ENCODE measurements around the gene SLC12A4.
"Not testable (repeated sequence)": the region's sequence is repeated elsewhere in the genome, so short reads cannot be mapped to it uniquely, and the experiment has no call there.

The SLC12A4 gene

DNA sequence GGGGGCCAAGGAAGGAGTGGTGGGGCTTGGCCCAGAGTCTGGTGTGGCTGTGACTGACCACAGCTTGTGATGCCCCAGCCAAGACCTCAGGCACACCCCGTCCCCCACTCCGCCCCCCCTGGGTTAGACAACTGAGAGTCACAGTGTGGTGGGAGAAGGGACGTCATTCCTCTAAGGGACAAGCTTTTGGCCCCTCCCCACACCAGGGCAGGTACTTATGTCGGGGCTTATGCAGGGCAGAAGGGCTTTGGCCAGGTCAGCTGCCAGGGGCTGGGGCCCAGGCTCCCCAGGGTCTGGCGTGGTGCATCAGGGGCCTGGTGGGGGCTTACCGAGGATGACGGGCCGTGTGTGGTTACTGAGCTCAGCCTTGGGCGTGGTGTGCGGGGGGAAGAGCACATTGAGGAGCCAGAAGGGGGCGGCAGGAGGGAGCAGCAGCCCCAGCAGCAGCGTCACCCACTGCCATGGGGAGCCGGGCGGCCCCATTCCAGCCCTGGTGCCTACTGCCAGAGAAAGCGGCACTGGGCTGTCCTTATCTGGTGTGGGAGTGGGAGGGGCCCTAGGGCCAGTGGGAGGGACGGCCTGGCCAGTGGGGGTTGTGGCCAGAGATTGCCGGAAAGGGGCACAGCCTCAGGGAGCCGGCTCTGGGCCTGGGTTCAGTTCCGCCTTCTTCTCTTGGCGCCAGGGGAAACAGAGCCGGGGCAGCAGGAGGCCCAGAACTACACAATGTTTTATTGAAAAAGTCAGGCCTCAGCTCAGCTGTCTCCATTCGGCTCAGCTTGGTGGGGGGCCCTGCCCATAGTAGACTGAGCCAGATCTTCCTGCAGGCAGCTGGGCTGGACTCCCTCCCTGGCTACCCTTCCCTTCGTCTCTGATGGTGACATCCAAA, 24.6 kb downstream of the SLC12A4 start, which contains the start of gene LCAT:
LCAT (minus strand) TSS at position 502 of the 886 bp plus-strand sequence; CDS start at position 483, 19 bp downstream.
- DNase-seq (ENCODE audit: insufficient read length, low spot score) (no peak), FAIRE-seq (no peak)

- FAIRE-seq, result no peak
Measured at GRCh38 chr16:67943256-67943618, 25.2 kb downstream of the SLC12A4 start.

GRCh38 chr16:67942510-67943255, 25.8 kb downstream of the SLC12A4 start:
- FAIRE-seq (peak; percentile 48), DNase-seq (ENCODE audit: insufficient read length, low spot score) (no peak)

More at GRCh38 chr16:67943256-67943618, 25.2 kb downstream of the SLC12A4 start:
- no peak for DNase-seq (ENCODE audit: insufficient read length, low spot score)

DNA sequence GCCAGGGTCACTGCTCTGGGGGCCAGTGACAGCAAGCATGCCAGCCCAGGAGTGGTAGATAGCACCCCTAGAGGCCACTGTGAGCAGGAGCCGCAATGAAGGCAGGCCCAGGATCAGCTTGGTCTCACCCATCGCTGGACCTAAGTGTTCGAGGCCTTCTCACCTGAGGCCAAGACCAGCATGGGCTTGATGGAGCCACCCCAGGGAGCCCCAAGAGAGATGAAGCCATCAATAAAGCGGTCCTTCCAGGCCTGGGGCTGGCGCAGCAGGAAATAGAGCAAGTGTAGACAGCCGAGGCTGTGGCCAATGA, 26.3 kb downstream of the SLC12A4 start:
- peak; percentile 80 for FAIRE-seq
- peak; percentile 53 for DNase-seq (ENCODE audit: insufficient read length, low spot score)

GRCh38 chr16:67941469-67942199, 26.8 kb downstream of the SLC12A4 start:
- FAIRE-seq (no peak), DNase-seq (ENCODE audit: insufficient read length, low spot score) (no peak)

DNA sequence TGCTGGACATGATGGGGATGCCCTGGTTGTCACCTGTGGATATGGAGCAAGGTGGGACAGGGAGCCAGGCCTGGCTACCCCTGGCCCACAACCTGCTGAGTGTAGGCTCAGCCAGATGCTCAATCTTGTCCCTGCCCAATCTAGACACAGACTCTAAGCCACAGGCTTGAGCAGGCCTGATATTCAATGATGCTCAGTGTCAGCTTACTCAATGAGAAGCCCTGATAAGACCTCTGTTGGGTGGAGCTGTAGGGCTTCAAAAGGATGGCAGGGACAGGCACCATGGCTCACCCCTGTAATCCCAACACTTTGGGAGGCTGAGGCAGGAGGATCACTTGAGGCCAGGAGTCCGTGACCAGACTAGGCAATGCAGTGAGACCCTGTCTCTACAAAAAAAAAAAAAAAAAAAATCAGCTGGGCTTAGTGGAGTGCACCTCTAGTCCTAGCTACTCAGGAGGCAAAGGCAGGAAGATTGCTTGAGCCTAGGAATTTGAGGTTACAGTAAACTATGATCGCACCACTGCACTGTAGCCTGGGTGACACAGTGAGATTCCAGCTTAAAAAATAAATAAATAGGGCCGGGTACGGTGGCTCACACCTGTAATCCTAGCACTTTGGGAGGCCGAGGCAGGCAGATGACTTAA, 27.9 kb downstream of the SLC12A4 start:
- DNase-seq (ENCODE audit: insufficient read length, low spot score) (no peak), FAIRE-seq (no peak)

DNA sequence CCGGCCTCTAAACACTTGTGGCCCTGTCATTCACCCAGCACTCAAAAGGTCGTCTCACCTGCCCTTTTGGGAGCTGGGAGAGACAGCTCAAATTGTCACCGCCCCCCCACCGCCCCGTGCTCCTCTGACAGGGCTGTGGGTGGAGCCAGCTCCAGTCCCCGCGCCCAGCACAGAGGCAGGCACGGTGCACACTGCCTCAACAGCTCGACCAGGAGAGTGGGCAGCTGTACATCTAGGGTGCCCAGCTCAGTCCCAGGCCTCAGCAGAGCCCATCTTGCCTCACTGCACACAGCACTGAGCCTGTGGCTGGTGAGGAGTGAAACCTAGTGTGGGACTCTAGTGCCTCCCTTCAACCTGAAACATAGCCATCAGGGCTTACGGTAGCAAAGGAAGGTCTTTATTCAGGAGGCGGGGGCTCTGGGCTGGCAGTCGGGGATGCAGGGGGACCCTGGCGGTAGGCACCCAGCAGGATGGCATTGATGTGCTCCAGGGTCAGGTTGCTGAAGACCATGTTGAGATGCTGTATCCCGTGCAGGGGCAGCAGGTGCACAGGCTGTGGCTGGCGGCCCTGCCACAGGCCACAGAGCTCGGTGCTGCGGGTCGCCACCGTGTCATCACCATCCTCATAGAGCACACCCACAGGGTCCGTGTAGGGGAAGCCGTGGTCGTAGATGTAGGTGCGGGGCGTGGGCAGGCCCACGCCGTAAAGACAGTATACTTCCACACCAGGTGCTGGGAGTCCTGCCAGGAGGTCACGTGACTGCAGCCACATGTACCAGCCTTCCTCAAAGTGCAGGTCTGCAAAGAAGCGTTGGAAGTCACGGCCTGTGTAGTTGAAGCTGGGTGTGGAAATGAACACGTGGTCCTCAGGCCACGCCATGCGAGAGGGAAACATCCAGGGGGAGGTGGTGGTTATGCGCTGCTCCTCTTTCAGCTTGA, 28.7 kb downstream of the SLC12A4 start:
- DNase-seq (ENCODE audit: insufficient read length, low spot score) (no peak), FAIRE-seq (peak; percentile 26)

DNA sequence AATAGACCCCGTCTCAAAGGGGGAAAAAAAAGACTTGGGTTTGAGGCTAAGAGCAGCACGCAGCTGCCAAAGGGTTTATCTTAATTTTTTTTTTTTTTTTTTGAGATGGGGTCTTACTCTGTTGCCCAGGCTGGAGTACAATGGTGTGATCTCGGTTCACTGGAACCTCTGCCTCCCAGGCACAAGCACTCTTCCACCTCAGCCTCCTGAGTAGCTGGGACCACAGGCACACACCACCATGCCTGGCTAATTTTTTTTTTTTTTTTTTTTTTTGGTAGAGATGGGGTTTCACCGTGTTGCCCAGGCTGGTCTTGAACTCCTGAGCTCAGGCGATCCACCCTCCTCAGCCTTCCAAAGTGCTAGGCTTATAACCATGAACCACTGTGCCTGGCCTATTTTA, 30.7 kb downstream of the SLC12A4 start:
- not testable (repeated sequence) for DNase-seq (ENCODE audit: insufficient read length, low spot score); FAIRE-seq

DNA sequence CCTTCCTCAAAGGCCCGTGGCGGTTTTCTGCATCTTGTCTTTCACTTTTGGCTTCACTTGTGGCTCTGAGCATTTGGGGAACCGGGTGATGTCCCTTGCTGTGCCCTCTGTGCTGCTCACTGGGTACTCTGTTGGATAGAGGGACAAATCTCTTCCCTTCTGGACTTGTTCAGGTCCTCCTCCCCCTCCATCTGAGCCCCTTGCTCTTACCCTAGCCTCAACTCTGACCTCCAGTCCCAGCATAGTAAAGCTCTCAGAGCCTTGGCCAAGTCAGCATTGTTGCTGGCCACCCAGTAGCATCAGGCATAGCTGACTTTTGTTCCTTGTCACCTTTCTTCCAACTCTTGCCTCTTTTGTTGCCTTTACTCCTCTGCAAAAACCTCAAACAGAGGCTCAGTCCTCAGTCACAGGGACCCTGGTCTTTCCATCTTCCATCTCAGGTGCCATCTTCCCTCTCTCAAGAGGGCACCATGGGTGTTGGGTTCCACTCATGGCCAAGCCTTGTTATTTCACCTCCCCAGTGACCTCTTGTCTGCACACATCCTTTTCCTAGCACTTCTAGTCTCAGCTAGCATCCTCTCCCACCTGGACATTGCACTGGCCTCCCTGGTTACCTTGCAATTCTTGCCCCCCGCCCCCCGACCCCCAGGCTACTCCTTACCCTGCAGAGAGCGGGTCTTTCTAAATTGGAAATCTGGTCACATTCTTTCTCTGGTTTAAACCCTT, 31.4 kb downstream of the SLC12A4 start:
- DNase-seq (ENCODE audit: insufficient read length, low spot score) (no peak), FAIRE-seq (peak; percentile 23)

DNA sequence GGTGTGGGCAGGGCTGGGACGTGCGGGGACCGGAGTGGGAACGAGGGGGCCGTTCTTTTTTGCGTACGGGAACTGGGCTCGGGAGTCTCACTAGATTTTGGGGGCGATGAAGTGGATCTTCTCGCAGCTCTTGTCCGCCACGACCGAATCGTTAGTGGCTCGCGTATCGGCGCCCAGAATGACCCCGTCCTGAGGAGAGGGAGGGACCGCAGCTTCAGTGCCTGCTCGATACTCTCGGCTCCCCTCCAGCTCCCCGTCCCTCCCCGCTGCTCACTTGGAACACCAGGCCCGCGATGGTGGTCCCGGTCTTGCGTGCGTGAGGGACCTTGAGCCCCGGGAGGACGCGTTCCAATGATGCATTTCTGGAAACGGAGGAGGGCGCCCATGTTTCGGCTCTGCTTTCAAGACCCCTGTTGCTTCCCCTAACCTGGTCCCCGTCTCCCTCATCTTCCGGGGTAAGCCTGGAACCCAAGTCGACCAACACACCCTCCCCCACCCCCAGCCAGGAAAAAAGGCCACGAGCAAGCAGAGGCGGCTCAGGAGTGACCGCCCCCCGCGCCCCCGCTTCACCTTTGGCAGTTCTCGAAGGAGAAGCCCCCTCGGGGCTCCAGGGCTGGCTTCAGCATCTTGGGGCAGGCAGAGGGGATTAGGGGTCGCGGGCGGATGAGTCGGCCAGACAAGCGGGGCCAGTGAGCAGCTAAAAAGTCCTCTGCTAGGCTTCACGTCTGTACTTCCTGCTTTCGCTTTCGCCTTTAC, 32.1 kb downstream of the SLC12A4 start, which contains the start of gene PSMB10:
PSMB10 (minus strand) TSS at position 727 of the 756 bp plus-strand sequence; CDS start at position 626, 101 bp downstream.
- DNase-seq (ENCODE audit: insufficient read length, low spot score), result peak; percentile 49
- no peak for FAIRE-seq

- DNase-seq (ENCODE audit: insufficient read length, low spot score) (peak; percentile 99), FAIRE-seq (peak; percentile 90)
Measured at GRCh38 chr16:67935402-67936123, 32.9 kb downstream of the SLC12A4 start.

GRCh38 chr16:67935101-67935401, 33.4 kb downstream of the SLC12A4 start:
- no peak for FAIRE-seq
- no peak for DNase-seq (ENCODE audit: insufficient read length, low spot score)

DNA sequence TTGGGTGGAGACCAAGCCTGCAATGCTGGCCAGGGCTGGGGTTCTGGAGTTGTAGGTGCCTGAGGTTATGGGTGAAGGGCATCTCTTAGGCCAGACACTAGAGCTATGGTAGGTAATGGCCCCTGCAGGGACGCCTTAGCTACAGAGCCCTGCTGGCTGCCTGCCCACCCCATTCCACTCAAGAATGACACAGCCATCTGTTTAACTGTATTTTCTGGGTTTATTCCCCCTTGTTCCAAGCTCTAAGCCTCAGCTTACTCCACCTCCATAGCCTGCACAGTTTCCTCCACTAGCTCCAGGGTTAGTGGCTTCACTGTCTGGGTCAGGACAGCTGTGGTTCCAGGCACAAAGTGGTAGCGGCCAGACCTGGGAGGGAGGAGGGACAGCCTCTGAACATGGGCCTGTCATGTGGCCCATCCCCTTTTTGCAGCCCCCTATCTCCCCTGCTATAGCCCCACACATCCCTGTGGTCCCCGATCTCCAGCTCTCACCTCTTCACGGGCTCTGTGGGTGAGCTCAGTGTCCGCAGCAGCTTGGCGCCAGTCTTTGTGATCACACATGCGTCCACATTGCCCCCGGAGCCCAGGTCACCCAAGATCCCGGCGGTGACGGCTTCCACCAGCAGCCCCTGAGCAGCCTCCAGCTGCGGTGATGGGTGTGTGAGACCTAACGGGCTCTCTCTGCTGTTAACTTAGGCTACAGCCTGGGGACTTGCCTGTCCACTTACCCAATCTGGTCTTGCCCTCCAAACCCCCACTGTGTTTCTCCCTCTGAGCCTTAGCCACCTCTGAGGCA, 33.9 kb downstream of the SLC12A4 start:
- FAIRE-seq, result peak; percentile 52
- no peak for DNase-seq (ENCODE audit: insufficient read length, low spot score)

DNA sequence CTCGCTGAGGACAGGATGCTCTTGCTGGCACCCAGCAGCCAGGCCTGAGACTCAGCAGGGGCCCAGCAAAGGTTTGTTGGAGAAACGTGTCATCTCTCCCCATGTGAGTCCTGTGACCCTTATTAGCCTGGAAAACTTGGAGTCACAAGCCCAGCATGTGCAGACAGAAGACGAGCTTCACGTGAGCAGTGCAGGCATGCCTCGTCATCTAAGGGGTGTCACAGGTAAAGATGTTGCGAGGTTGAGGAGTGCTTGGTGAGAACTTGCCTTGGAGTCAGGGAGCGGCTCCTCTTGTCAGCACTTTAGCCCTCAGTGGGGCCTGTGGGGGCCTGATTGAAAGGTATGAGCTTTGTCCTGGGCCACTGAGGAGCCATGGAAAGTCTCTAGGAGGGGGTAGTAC, 34.6 kb downstream of the SLC12A4 start:
- DNase-seq (ENCODE audit: insufficient read length, low spot score) (no peak), FAIRE-seq (no peak)

DNA sequence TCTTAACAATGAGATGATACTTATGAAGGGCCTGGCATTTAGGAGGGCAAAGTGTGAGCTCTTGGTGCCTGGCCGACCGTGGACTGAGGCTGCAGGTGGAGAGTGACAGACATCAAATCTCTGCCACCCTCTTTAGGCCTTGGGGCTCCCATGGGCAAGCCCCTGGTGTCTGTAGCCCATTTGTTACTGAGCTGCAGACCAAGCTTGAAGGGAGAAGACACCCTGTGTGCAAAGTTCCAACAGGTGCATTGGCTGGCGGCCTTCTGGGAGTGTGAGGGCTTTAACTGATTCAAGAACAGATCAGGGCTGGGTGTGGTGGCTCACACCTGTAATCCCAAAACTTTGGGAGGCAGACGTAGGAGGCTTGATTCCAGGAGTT, 36.0 kb downstream of the SLC12A4 start:
- no peak for FAIRE-seq
- no peak for DNase-seq (ENCODE audit: insufficient read length, low spot score)

DNA sequence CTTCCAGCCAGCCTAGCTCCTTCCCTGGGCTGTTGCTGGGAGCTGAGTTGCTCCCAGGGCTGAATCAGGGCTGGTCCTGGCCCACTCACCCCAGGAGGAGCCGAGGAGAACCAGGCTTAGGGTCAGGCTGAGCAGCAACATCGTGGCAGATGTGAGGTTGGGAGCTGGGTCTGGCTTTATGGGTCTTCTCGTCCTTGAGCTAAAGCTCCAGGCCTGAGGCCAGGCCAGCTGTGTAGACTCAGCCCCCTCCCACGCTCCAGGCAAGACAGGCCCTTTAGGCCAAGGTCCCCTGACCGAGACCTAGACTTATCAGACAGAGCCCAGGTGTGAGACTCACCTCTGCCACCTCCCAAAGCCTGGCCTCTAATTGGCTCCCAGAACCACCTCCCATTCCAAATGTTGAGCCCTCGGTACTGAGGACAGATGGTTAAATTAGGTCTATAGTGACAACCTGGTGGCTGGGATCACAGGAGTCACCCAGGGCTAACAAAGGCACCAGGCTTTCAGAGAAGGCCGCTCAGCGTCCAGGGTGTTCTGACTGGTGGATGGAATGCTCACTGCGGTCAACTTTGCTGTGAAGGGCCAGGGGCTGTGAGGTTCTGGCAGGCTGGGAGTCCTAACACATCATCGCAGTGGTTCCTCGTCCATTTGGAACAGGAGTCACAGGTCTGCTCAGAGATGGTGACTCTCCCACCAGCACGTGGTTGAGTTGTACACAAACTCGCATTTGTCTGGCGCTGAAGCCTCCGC, 36.5 kb downstream of the SLC12A4 start, which contains the start of gene CTRL:
CTRL (minus strand) TSS at position 151 of the 750 bp plus-strand sequence; CDS start at position 141, 10 bp downstream.
- DNase-seq (ENCODE audit: insufficient read length, low spot score) (no peak), FAIRE-seq (no peak)

Measured in HTR-8/SVneo (cell line).